ENCODE results near the gene SPATA31D4.

DNA sequence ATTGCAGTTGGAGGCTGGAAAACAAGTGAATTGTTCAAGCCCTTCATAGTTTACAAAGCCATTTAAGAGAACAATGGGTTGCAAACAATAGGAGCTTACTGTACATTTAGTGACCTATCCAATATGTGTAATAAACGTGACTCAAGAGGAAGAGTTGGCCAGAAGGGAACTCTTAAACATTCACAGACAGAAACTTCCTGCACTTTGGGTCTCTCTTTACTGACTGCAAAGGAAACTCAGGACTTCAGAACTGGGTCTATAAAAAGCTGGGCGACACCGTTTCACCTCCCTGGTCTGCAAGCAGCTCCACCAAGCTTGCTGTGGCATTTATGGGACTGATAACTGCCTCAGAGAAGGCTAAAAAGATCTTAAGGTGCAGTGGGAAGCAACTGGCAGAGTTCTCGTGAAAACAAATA lies 48.7 kb upstream of the SPATA31D4 start:
- TF ChIP-seq ZNF561 (tag by site-specific recombination; IDR thresholded peaks at IDR 0.05; ENCODE audit: borderline replicate concordance) (no peak), ZNF404 (tag by site-specific recombination; IDR thresholded peaks at IDR 0.05) (no peak), SALL2 (tag by site-specific recombination; IDR thresholded peaks at IDR 0.05; ENCODE audit: borderline replicate concordance) (no peak)

All from HEK293 (cell line).